Neuronal stem cell (in vitro differentiated cells): Measurements from ENCODE around the gene TRIM36.

Experiments used
- DNase-seq: peaks from one replicate; pipeline ENCODE4 v3.0.0-alpha.2; 2013; ENCODE audit warnings: low spot score
- H2AFZ ChIP-seq: one replicate; pipeline ENCODE4 v1.6.1; 2013; ENCODE audit warnings: mild to moderate bottlenecking, low read length, inconsistent platforms
- H2AK5ac ChIP-seq: 2 replicates; pipeline ENCODE4 v1.6.1; 2013; ENCODE audit warnings: low read depth, mild to moderate bottlenecking, inconsistent platforms, low read length, moderate library complexity, mixed read lengths
- H2BK120ac ChIP-seq: 2 replicates; pipeline ENCODE4 v1.6.1; 2013; ENCODE audit warnings: low read depth, mild to moderate bottlenecking, inconsistent platforms, low read length, moderate library complexity, mixed read lengths
- H2BK12ac ChIP-seq: one replicate; pipeline ENCODE4 v1.6.1; 2013; ENCODE audit warnings: low read length, inconsistent platforms
- H2BK15ac ChIP-seq: 2 replicates; pipeline ENCODE4 v1.6.1; 2013; ENCODE audit warnings: mild to moderate bottlenecking, low read length, inconsistent platforms, mixed read lengths
- H2BK5ac ChIP-seq: one replicate; pipeline ENCODE4 v1.6.1; 2013; ENCODE audit warnings: inconsistent platforms, mild to moderate bottlenecking, low read length, moderate library complexity
- H3K14ac ChIP-seq: one replicate; pipeline ENCODE4 v1.6.1; 2013; ENCODE audit warnings: low read length, inconsistent platforms
- H3K18ac ChIP-seq: 2 replicates; pipeline ENCODE4 v1.6.1; 2013; ENCODE audit warnings: low read length, inconsistent platforms
- H3K23ac ChIP-seq: 2 replicates; pipeline ENCODE4 v1.6.1; 2013; ENCODE audit warnings: low read depth, mild to moderate bottlenecking, mixed read lengths, low read length, inconsistent platforms; ENCODE audit not compliant: poor library complexity
- H3K27ac ChIP-seq: replicated peaks from 3 replicates; pipeline ENCODE4 v1.5.1; 2013; ENCODE audit warnings: low read length, inconsistent platforms
- H3K27me3 ChIP-seq, 3 experiments: 2 replicates each; pipeline ENCODE4 v1.6.1; 2013; ENCODE audit warnings: low read length in 3 of 3, mild to moderate bottlenecking in 2 of 3, inconsistent platforms in 1 of 3, low read depth in 1 of 3, mixed read lengths in 1 of 3, moderate library complexity in 1 of 3; ENCODE audit not compliant: control insufficient read depth in 3 of 3, insufficient read depth in 3 of 3
- H3K36me3 ChIP-seq, 2 donors: replicated peaks in 1 of 2; 2 replicates each; pipeline ENCODE4 v1.6.1; 2013; ENCODE audit warnings: low read length in 2 of 2; ENCODE audit not compliant: control insufficient read depth in 2 of 2, insufficient read depth in 2 of 2
- H3K4ac ChIP-seq: 2 replicates; pipeline ENCODE4 v1.6.1; 2013; ENCODE audit warnings: inconsistent platforms, mild to moderate bottlenecking, low read length, moderate library complexity
- H3K4me1 ChIP-seq, 2 donors: 1 replicate in 1 of 2; 2 replicates in 1 of 2; pipeline ENCODE4 v1.6.1; 2013; ENCODE audit warnings: low read length in 2 of 2, low read depth in 1 of 2; ENCODE audit not compliant: control insufficient read depth in 2 of 2, insufficient read depth in 1 of 2
- H3K4me2 ChIP-seq: one replicate; pipeline ENCODE4 v1.6.1; 2013; ENCODE audit warnings: mild to moderate bottlenecking, low read length, inconsistent platforms; ENCODE audit not compliant: insufficient read depth, poor library complexity, severe bottlenecking
- H3K4me3 ChIP-seq, 2 donors: 2 replicates each; pipeline ENCODE4 v1.5.1; 2013; ENCODE audit warnings: low read length in 2 of 2, mild to moderate bottlenecking in 2 of 2, inconsistent platforms in 1 of 2, moderate library complexity in 1 of 2
- H3K79me1 ChIP-seq: one replicate; pipeline ENCODE4 v1.6.1; 2013; ENCODE audit warnings: low read depth, mild to moderate bottlenecking, inconsistent platforms, low read length, moderate library complexity
- H3K9ac ChIP-seq: one replicate; pipeline ENCODE4 v1.6.1; 2013; ENCODE audit warnings: mild to moderate bottlenecking, low read depth, low read length, inconsistent platforms; ENCODE audit not compliant: poor library complexity
- H3K9me3 ChIP-seq, 2 donors: replicated peaks in 1 of 2; 2 replicates each; pipeline versions ENCODE3 to v1.6.1; 2013; ENCODE audit warnings: low read length in 2 of 2, mild to moderate bottlenecking in 2 of 2, inconsistent platforms in 1 of 2, low read depth in 1 of 2, mixed read lengths in 1 of 2, moderate library complexity in 1 of 2; ENCODE audit not compliant: control insufficient read depth in 2 of 2, insufficient read depth in 1 of 2
- H4K8ac ChIP-seq: one replicate; pipeline ENCODE4 v1.6.1; 2013; ENCODE audit warnings: low read depth, mild to moderate bottlenecking, inconsistent platforms, low read length, moderate library complexity
- H4K91ac ChIP-seq: one replicate; pipeline ENCODE4 v1.6.1; 2013; ENCODE audit warnings: low read length, low read depth, mild to moderate bottlenecking, inconsistent platforms; ENCODE audit not compliant: poor library complexity
- WGBS, 2 donors: extraction: QIAGEN DNeasy Blood & Tissue Kit; methylation state at CpG; one replicate each; pipeline ENCODE4 v1.1.7; 2013; ENCODE audit warnings: missing lambda C conversion rate in 2 of 2, mixed read lengths in 1 of 2; ENCODE audit not compliant: insufficient read length in 2 of 2, insufficient replicate concordance in 1 of 2; ENCODE audit errors: extremely low coverage in 2 of 2; 5-methylcytosine and 5-hydroxymethylcytosine counted together

Gene TRIM36

DNA sequence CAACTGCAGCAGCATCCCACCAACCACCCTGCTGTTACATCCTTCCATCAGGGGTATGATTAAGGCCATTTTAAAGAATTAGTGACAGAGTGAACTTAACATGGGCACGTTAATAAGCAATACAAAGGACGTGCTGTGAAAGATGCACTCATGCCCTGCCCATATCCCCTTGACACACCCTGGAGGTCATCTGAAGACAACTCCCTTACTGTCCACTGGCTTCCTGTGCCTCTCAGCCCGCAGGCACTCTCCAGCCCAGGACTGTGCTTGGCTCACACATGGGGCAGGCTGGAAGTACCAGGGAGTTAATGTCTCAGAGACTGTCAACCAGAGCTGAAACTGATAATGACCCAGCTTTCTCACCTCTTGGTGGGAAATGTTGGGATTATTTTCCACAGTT is 81.8 kb downstream of the TRIM36 start:
- Histone ChIP-seq H4K91ac (no peak overlapping the region), H3K27ac (no peak overlapping the region), H2BK120ac (no peak overlapping the region), H3K9me3 (no peaks in the 10 kb centered on the region), H2BK15ac (no peak overlapping the region), H3K14ac (no peak overlapping the region), H3K4me1 (no peaks in the 10 kb centered on the region), H3K23ac (no peak overlapping the region), H3K79me1 (no peaks in the 10 kb centered on the region), H2AK5ac (no peak overlapping the region), H3K4me3 (no peak overlapping the region), H2AFZ (no peak overlapping the region), H3K4me2 (no peak overlapping the region), H3K18ac (no peak overlapping the region), H3K9ac (no peak overlapping the region), H3K4ac (no peak overlapping the region), H2BK12ac (no peak overlapping the region), H4K8ac (no peak overlapping the region), H3K36me3 (no peaks in the 10 kb centered on the region), H2BK5ac (no peak overlapping the region), H3K27me3 (no peaks in the 10 kb centered on the region)
- no peak for DNase-seq
- no CpG with 5 or more reads among the region's 3 CpGs for whole genome bisulfite sequencing, 2 donors

DNA sequence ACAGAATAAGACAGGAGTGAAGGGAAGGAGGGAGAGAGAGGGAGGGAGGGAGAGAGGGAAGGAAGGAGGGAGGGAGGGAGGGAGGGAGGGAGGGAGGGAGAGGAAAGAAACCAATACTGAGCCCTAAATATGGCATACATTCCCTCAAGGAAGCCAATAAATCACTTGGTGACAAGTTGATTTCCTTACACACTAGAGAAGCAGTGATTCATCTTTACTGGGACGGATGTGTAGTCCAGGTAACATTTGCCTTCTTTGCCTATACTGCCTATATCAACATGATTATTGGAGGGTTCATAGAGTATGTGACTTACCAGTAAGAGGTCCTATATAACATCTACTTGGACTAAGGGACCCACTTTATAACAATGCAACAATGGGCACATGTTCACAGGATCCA is 83.2 kb downstream of the TRIM36 start:
- Histone ChIP-seq H3K4me1 (no peaks in the 10 kb centered on the region), H3K23ac (no peak overlapping the region), H3K18ac (no peak overlapping the region), H4K8ac (no peak overlapping the region), H3K27ac (no peak overlapping the region), H2BK120ac (no peak overlapping the region), H3K4me3 (no peak overlapping the region), H2BK12ac (no peak overlapping the region), H3K79me1 (no peaks in the 10 kb centered on the region), H3K9ac (no peak overlapping the region), H3K27me3 (no peaks in the 10 kb centered on the region), H3K4ac (no peak overlapping the region), H3K9me3 (no peaks in the 10 kb centered on the region), H2AFZ (no peak overlapping the region), H3K14ac (no peak overlapping the region), H3K4me2 (no peak overlapping the region), H2BK5ac (no peak overlapping the region), H2BK15ac (no peak overlapping the region), H4K91ac (no peak overlapping the region), H2AK5ac (no peak overlapping the region), H3K36me3 (no peaks in the 10 kb centered on the region)
- no CpG with 5 or more reads among the region's 1 CpG for WGBS, 2 donors
- no peak for DNase-seq

- WGBS, 2 donors, result no CpG with 5 or more reads among the region's 7 CpGs
- Histone ChIP-seq H3K27me3 (no peaks in the 10 kb centered on the region), H3K36me3 (no peaks in the 10 kb centered on the region), H3K23ac (no peak overlapping the region), H2BK12ac (no peak overlapping the region), H3K27ac (no peak overlapping the region), H3K4me1 (no peaks in the 10 kb centered on the region), H3K9me3 (no peaks in the 10 kb centered on the region), H2AK5ac (no peak overlapping the region), H3K14ac (no peak overlapping the region), H4K8ac (no peak overlapping the region), H3K4me3 (no peak overlapping the region), H3K79me1 (no peaks in the 10 kb centered on the region), H3K9ac (no peak overlapping the region), H3K18ac (no peak overlapping the region), H2BK120ac (no peak overlapping the region), H4K91ac (no peak overlapping the region), H2AFZ (no peak overlapping the region), H3K4ac (no peak overlapping the region), H2BK15ac (no peak overlapping the region), H2BK5ac (no peak overlapping the region), H3K4me2 (no peak overlapping the region)
- no peak for DNase-seq
Measured at GRCh38 chr5:115084246-115084793, 85.4 kb downstream of the TRIM36 start.

- Histone ChIP-seq H2AFZ (no peak overlapping the region), H3K23ac (no peak overlapping the region), H2BK15ac (no peak overlapping the region), H3K4me3 (no peak overlapping the region), H3K36me3 (no peaks in the 10 kb centered on the region), H3K4me2 (no peak overlapping the region), H3K79me1 (no peaks in the 10 kb centered on the region), H3K9me3 (no peaks in the 10 kb centered on the region), H2BK120ac (no peak overlapping the region), H4K8ac (no peak overlapping the region), H2AK5ac (no peak overlapping the region), H3K14ac (no peak overlapping the region), H3K9ac (no peak overlapping the region), H3K18ac (no peak overlapping the region), H3K4ac (no peak overlapping the region), H3K27me3 (no peaks in the 10 kb centered on the region), H2BK12ac (no peak overlapping the region), H3K27ac (no peak overlapping the region), H4K91ac (no peak overlapping the region), H3K4me1 (no peaks in the 10 kb centered on the region), H2BK5ac (no peak overlapping the region)
- no peak for DNase-seq
- WGBS, 2 donors, result no CpG with 5 or more reads among the region's 2 CpGs
Measured at GRCh38 chr5:115079924-115080623, 89.6 kb downstream of the TRIM36 start.
